ENCODE measurements around the gene TMEM219. TPM values are rescaled to one million over a fixed set of nuclear protein-coding genes. Genes with fewer than 3 reads are reported as not detected.

Gene TMEM219
- polyA plus RNA-seq, 3 donors = 106 to 123 (median 113) TPM

- no peak for DNase-seq
These were observed 14.1 kb downstream of the TMEM219 start for GRCh38 chr16:29975811-29976511.

- no peak for DNase-seq
These were observed 15.4 kb downstream of the TMEM219 start for GRCh38 chr16:29977063-29977825.

GRCh38 chr16:29978081-29978480 lies 16.2 kb downstream of the TMEM219 start:
- DNase-seq = no peak

- no peak for DNase-seq
These were observed 16.8 kb downstream of the TMEM219 start for GRCh38 chr16:29978564-29979270.

GRCh38 chr16:29982560-29983419 lies 20.9 kb downstream of the TMEM219 start:
- no peak for DNase-seq

GRCh38 chr16:29983420-29984136 lies 21.7 kb downstream of the TMEM219 start:
- DNase-seq = no peak

GRCh38 chr16:29984137-29984763 lies 22.4 kb downstream of the TMEM219 start:
- DNase-seq = no peak

- DNase-seq = no peak
These were observed 22.9 kb downstream of the TMEM219 start for GRCh38 chr16:29984764-29985147.

- no peak for DNase-seq
These were observed 23.5 kb downstream of the TMEM219 start for GRCh38 chr16:29985271-29985811.

GRCh38 chr16:29986231-29986630 lies 24.4 kb downstream of the TMEM219 start:
- DNase-seq = no peak

- no peak for DNase-seq
These were observed 25.1 kb downstream of the TMEM219 start for GRCh38 chr16:29986931-29987330.

- no peak for DNase-seq
These were observed 25.6 kb downstream of the TMEM219 start for GRCh38 chr16:29987371-29988085.

- DNase-seq = no peak
These were observed 26.6 kb downstream of the TMEM219 start for GRCh38 chr16:29988346-29989075.

GRCh38 chr16:29989111-29989858 lies 27.4 kb downstream of the TMEM219 start:
- no peak for DNase-seq

GRCh38 chr16:29990034-29990433 lies 28.2 kb downstream of the TMEM219 start:
- no peak for DNase-seq

- no peak for DNase-seq
These were observed 29.1 kb downstream of the TMEM219 start for GRCh38 chr16:29990883-29991570.

- no peak for DNase-seq
These were observed 29.7 kb downstream of the TMEM219 start for GRCh38 chr16:29991571-29991904.
